ENCODE data around the gene YWHAE.

Gene YWHAE

DNA sequence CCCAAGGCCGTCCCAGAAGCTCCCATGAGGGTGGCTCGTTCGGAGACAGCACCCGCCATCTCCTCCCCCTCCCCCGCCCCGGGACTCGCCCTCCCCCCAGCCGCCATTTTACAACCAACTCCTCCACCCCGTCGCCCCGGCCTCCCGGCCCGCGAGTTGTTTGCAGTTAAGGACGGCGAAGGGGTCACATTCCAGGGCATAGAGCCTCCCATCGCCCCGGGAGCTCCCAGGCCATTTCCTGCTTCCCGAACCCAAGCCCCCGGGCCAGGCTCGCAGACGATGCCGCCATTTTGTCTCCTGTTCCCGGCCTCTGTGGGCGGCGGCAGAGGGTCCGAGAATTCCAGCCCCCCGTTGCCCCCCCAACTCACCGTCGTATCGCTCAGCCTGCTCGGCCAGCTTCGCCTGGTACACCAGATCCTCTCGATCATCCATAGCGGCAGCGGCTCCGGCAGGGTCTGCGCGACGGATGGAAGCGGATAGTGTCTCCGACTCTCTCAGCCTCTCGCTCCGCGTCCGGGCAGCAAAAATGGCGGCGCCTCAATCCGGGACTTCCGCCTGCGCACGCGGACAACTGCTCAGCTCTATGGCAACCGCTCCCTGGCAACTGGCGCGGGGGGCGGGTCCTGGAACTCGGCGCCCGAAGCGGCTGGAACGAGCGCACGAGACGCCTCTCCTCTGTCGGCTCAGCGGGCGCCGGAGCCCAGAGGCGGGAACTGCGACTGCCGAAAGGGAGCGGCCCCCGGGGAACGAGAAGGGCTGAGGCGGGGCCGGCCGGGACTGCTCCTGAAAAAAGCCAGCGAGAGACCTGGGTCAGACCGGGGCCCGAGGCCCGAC lies at the start of gene YWHAE:
YWHAE (minus strand) TSS at position 544 of the 834 bp plus-strand sequence; CDS start at position 432, 112 bp downstream.
- Histone ChIP-seq H3K9me3 (ENCODE audit: insufficient read depth, low read length) (no peaks in the 10 kb centered on the region), H3K27me3 (ENCODE audit: low read length) (no peaks in the 10 kb centered on the region), H3K9ac (ENCODE audit: low read length) (peak within 1 kb of the TSS; percentile 87), H3K27ac (ENCODE audit: low read depth, low read length) (peak within 1 kb of the TSS; percentile 85), H3K9me2 (replicated peaks; ENCODE audit: insufficient read depth, low read length) (no peaks in the 10 kb centered on the region), H3K79me2 (ENCODE audit: insufficient read depth, low read length) (peaks cover 51% of the 10 kb centered on the region), H4K20me1 (ENCODE audit: low read depth, low read length) (peaks cover 22% of the 10 kb centered on the region), H3K4me2 (ENCODE audit: low read depth, low read length, poor library complexity, severe bottlenecking) (peak within 1 kb of the TSS; percentile 90), H3F3A (ENCODE audit: insufficient read depth) (no peaks in the 10 kb centered on the region), H2AFZ (ENCODE audit: low read depth, low read length, severe bottlenecking) (peak within 1 kb of the TSS; percentile 90), H3K36me3 (ENCODE audit: low read length) (peaks cover 5% of the 10 kb centered on the region; the same call in 1 of the 2 replicates), H3K4me3 (ENCODE audit: insufficient read depth, low read length, poor library complexity, severe bottlenecking) (peak within 1 kb of the TSS; percentile 83)
- TF ChIP-seq, protein P1, sequence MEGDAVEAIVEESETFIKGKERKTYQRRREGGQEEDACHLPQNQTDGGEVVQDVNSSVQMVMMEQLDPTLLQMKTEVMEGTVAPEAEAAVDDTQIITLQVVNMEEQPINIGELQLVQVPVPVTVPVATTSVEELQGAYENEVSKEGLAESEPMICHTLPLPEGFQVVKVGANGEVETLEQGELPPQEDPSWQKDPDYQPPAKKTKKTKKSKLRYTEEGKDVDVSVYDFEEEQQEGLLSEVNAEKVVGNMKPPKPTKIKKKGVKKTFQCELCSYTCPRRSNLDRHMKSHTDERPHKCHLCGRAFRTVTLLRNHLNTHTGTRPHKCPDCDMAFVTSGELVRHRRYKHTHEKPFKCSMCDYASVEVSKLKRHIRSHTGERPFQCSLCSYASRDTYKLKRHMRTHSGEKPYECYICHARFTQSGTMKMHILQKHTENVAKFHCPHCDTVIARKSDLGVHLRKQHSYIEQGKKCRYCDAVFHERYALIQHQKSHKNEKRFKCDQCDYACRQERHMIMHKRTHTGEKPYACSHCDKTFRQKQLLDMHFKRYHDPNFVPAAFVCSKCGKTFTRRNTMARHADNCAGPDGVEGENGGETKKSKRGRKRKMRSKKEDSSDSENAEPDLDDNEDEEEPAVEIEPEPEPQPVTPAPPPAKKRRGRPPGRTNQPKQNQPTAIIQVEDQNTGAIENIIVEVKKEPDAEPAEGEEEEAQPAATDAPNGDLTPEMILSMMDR (IDR thresholded peaks at IDR 0.05; ENCODE audit: insufficient read depth, low read length, poor library complexity, severe bottlenecking), result no peak
- no peak for TF ChIP-seq EZH2phosphoT487 (conservative IDR thresholded peaks at IDR 0.05; ENCODE audit: low read length)

DNA sequence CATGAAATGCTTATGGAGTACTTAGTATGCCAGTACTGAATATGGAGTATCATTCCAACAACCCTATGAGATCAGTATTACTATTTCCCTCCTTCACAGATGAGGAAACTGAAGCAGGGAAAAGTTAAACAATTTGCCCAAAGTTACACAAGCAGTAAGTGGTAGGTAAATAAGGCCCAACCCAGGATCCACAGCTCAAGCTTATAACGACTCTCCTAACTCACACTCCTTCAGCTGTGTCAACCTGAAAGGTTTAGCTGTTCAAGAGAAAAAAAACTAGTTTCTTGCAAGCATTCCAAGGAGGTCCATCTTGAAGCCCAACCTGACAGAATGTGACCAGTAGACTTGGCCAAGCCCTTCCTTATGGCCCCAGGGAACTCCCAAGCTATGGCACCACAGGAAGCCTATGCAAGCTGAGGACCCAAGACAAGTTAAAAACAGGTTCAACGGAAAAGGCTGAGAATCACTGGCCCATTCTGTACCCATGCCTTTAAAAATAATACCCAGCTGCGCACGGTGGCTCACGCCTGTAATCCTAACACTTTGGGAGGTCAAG lies 49.5 kb upstream of the YWHAE start:
- Histone ChIP-seq H3F3A (ENCODE audit: insufficient read depth) (no peaks in the 10 kb centered on the region), H3K9me2 (replicated peaks; ENCODE audit: insufficient read depth, low read length) (no peaks in the 10 kb centered on the region), H3K36me3 (ENCODE audit: low read length) (no peaks in the 10 kb centered on the region), H3K79me2 (ENCODE audit: insufficient read depth, low read length) (peaks cover 98% of the 10 kb centered on the region), H3K27me3 (ENCODE audit: low read length) (no peaks in the 10 kb centered on the region), H3K4me2 (ENCODE audit: low read depth, low read length, poor library complexity, severe bottlenecking) (no peak overlapping the region), H4K20me1 (ENCODE audit: low read depth, low read length) (0 out of 2 replicates have a peak, but pooled peaks cover under 1% of the 10 kb centered on the region), H3K9ac (ENCODE audit: low read length) (no peak overlapping the region), H3K27ac (ENCODE audit: low read depth, low read length) (no peak overlapping the region), H3K4me3 (ENCODE audit: insufficient read depth, low read length, poor library complexity, severe bottlenecking) (no peak overlapping the region), H3K9me3 (ENCODE audit: insufficient read depth, low read length) (no peaks in the 10 kb centered on the region), H2AFZ (ENCODE audit: low read depth, low read length, severe bottlenecking) (no peak overlapping the region)
- TF ChIP-seq, protein P1 (IDR thresholded peaks at IDR 0.05; ENCODE audit: insufficient read depth, low read length, poor library complexity, severe bottlenecking), result no peak
- no peak for TF ChIP-seq EZH2phosphoT487 (conservative IDR thresholded peaks at IDR 0.05; ENCODE audit: low read length)

DNA sequence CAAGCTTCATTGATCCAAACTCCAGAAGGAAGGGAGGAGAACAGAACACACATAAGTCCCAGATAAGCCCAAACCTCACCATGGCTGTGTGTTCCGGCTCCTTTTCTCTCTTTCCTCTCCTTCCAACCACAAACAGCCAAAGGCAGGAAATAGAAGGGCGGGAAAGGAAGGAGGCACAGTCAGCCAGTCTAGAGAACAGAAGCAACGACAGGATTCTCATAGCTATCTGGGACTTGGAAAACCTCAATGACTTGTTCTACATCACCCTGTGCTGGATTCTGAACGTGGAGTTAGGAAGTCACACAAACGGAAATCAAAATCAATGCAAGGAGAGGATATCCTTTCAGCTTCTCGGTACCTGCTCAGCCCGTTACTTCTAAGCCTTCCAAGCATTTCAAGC lies 47.0 kb upstream of the YWHAE start:
- TF ChIP-seq EZH2phosphoT487 (conservative IDR thresholded peaks at IDR 0.05; ENCODE audit: low read length), result no peak
- TF ChIP-seq, protein P1 (IDR thresholded peaks at IDR 0.05; ENCODE audit: insufficient read depth, low read length, poor library complexity, severe bottlenecking), result no peak
- no peaks in the 10 kb centered on the region for H3K36me3 ChIP-seq (ENCODE audit: low read length)
- no peaks in the 10 kb centered on the region for H3K27me3 ChIP-seq (ENCODE audit: low read length)
- H3K9me2 ChIP-seq (replicated peaks; ENCODE audit: insufficient read depth, low read length), result no peaks in the 10 kb centered on the region
- no peaks in the 10 kb centered on the region for H3F3A ChIP-seq (ENCODE audit: insufficient read depth)
- H4K20me1 ChIP-seq (ENCODE audit: low read depth, low read length), result no peaks in the 10 kb centered on the region
- H3K27ac ChIP-seq (ENCODE audit: low read depth, low read length), result no peak overlapping the region
- H2AFZ ChIP-seq (ENCODE audit: low read depth, low read length, severe bottlenecking), result no peak overlapping the region
- no peak overlapping the region for H3K4me3 ChIP-seq (ENCODE audit: insufficient read depth, low read length, poor library complexity, severe bottlenecking)
- H3K9ac ChIP-seq (ENCODE audit: low read length), result no peak overlapping the region
- H3K79me2 ChIP-seq (ENCODE audit: insufficient read depth, low read length), result peaks cover 93% of the 10 kb centered on the region
- H3K4me2 ChIP-seq (ENCODE audit: low read depth, low read length, poor library complexity, severe bottlenecking), result no peak overlapping the region
- H3K9me3 ChIP-seq (ENCODE audit: insufficient read depth, low read length), result no peaks in the 10 kb centered on the region
